ENCODE data around the gene SMARCAD1. TPM values are rescaled to one million over a fixed set of nuclear protein-coding genes. Genes with fewer than 3 reads are reported as not detected.

The SMARCAD1 gene
- total RNA-seq, 2 experiments from 2014 or later: 28.5 to 28.6 TPM

- H3K27ac Mint-ChIP-seq: no peak overlapping the region
- TF ChIP-seq, protein P1, sequence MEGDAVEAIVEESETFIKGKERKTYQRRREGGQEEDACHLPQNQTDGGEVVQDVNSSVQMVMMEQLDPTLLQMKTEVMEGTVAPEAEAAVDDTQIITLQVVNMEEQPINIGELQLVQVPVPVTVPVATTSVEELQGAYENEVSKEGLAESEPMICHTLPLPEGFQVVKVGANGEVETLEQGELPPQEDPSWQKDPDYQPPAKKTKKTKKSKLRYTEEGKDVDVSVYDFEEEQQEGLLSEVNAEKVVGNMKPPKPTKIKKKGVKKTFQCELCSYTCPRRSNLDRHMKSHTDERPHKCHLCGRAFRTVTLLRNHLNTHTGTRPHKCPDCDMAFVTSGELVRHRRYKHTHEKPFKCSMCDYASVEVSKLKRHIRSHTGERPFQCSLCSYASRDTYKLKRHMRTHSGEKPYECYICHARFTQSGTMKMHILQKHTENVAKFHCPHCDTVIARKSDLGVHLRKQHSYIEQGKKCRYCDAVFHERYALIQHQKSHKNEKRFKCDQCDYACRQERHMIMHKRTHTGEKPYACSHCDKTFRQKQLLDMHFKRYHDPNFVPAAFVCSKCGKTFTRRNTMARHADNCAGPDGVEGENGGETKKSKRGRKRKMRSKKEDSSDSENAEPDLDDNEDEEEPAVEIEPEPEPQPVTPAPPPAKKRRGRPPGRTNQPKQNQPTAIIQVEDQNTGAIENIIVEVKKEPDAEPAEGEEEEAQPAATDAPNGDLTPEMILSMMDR (IDR thresholded peaks at IDR 0.05): no peak
- intact Hi-C loops (cut with micrococcal nuclease): no loop called here
- peaks cover 16% of the 10 kb centered on the region for H3K4me1 Mint-ChIP-seq (ENCODE audit: low read depth)
- ChIA-PET CTCF (no interaction called here), POLR2A (no interaction called here)
- DNase-seq: no peak
- H3K4me3 Mint-ChIP-seq: no peak overlapping the region
- H3K36me3 Mint-ChIP-seq (ENCODE audit: low read depth): peaks cover 42% of the 10 kb centered on the region
- H3K27me3 Mint-ChIP-seq: no peaks in the 10 kb centered on the region
- no peak for ATAC-seq
- H3K9me3 Mint-ChIP-seq: no peaks in the 10 kb centered on the region
Observed at GRCh38 chr4:94225449-94225848, 17.8 kb downstream of the SMARCAD1 start.

DNA sequence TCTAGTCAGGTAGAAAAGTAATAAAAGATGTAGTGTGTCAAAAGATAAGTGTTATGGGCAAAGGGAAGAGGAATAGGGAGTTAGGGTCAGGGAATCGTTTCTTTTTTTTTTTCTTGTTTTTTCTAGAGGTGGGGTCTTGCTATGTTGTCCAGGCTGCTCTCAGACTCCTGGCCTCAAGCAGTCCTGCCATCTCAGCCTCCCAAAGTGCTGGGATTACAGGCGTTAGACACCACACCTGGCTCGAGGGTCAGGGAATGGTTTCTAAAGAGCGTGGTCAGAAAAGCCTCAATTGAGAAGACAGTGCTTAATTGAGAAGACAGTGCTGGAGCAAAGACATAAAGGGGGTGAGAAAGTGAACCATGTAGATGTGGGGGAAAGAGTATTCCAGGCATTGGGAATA is 19.1 kb downstream of the SMARCAD1 start:
- H3K27me3 Mint-ChIP-seq: no peaks in the 10 kb centered on the region
- no peak overlapping the region for H3K27ac Mint-ChIP-seq
- H3K4me3 Mint-ChIP-seq: no peak overlapping the region
- ChIA-PET CTCF (no interaction called here), POLR2A (no interaction called here)
- intact Hi-C loops (cut with micrococcal nuclease): no loop called here
- H3K4me1 Mint-ChIP-seq (ENCODE audit: low read depth): peaks cover 12% of the 10 kb centered on the region
- H3K36me3 Mint-ChIP-seq (ENCODE audit: low read depth): peaks cover 42% of the 10 kb centered on the region
- DNase-seq (no peak), ATAC-seq (no peak)
- H3K9me3 Mint-ChIP-seq: no peaks in the 10 kb centered on the region
- TF ChIP-seq, protein P1 (IDR thresholded peaks at IDR 0.05): no peak

DNA sequence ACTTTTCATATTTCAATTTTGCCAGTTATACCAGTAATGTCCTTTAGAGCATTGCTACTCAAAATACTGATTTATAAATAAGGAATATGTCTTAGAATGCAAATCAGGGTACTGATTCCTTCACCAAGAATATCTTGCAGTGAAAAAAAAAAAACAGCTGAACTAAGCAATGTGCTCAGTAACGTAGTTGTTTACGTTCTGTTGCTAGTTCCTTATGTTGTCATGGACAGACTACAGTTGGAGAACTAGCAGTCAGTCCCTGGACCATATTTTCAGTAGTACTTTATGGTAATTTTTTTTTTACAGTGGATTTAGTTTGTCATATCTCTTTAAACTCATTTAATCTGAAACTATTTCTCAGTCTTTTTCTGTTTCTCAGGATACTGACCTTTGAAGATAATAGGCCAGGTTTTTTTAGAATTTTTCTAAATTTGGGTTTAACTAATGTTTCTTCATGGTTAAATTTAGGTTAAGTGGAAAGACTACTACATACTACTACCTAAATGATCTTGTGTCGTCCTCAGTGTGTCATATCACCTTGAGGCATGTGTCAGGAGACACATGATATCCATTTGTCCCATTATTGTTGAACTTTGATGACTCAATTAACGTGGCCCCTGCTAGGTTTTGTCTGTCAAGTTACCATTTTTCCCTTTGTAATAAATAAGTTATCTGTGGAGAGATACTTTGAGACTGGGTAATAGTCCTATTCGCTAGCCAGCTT is 21.0 kb downstream of the SMARCAD1 start:
- POLR2A ChIA-PET: no interaction called here
- DNase-seq: no peak
- no peak for ATAC-seq
- no peaks in the 10 kb centered on the region for H3K9me3 Mint-ChIP-seq
- no peak overlapping the region for H3K27ac Mint-ChIP-seq
- CTCF ChIA-PET: no interaction called here
- H3K27me3 Mint-ChIP-seq: no peaks in the 10 kb centered on the region
- intact Hi-C loops (cut with micrococcal nuclease): no loop called here
- H3K4me3 Mint-ChIP-seq: no peak overlapping the region
- TF ChIP-seq, protein P1 (IDR thresholded peaks at IDR 0.05): no peak
- H3K4me1 Mint-ChIP-seq (ENCODE audit: low read depth): peaks cover 13% of the 10 kb centered on the region
- peaks cover 41% of the 10 kb centered on the region for H3K36me3 Mint-ChIP-seq (ENCODE audit: low read depth)

DNA sequence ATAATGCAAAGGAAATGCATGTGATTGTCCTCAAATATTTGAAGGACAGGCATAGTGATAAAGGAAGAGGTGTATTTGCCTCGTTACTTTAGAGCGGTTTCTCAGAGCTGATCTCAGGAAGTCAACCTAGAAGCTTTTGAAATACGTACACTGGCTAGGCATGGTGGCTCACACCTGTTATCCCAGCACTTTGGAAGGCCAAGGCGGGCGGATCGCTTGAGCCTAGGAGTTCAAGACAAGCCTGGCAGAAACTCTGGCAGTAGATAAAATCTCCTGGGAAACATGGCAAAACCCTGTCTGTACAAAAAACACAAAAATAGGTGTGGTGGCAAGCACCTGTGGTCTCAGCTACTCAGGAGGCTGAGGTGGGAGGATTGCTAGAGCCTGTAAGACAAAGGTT is 24.9 kb downstream of the SMARCAD1 start:
- no peak overlapping the region for H3K4me3 Mint-ChIP-seq
- intact Hi-C loops (cut with micrococcal nuclease): loop anchor here (5.0 kb wide), 1 partner anchor 105 kb away; no protein-coding TSS in a partner anchor
- H3K4me1 Mint-ChIP-seq (ENCODE audit: low read depth): peaks cover 7% of the 10 kb centered on the region
- peaks cover 15% of the 10 kb centered on the region for H3K36me3 Mint-ChIP-seq (ENCODE audit: low read depth)
- no peaks in the 10 kb centered on the region for H3K9me3 Mint-ChIP-seq
- no peaks in the 10 kb centered on the region for H3K27me3 Mint-ChIP-seq
- H3K27ac Mint-ChIP-seq: no peak overlapping the region
- no peak for ATAC-seq
- TF ChIP-seq, protein P1 (IDR thresholded peaks at IDR 0.05): no peak
- CTCF ChIA-PET: no interaction called here
- DNase-seq: no peak
- POLR2A ChIA-PET: no interaction called here

DNA sequence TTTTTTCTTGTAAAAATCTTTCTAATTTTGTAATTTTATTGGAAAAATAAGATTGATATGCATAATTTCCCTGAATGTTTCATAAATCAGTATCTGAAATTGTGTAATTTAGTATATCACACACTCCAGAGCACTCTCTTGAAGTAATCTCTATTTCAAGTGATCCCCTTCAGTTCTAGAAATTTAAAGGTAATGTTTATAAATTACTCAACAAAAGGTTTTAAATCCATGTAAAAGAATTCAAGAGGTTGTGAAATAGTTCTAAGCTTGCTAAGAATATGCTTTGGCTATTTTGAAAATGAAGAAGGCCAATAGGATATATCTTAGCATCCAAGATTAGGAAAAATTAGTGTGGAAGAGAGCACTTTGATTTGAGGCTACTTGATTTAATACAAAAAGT is 28.2 kb downstream of the SMARCAD1 start:
- ChIA-PET CTCF (no interaction called here), POLR2A (no interaction called here)
- ATAC-seq: no peak
- Mint-ChIP-seq H3K36me3 (ENCODE audit: low read depth) (peaks cover 13% of the 10 kb centered on the region), H3K27me3 (no peaks in the 10 kb centered on the region), H3K4me1 (ENCODE audit: low read depth) (peaks cover 3% of the 10 kb centered on the region), H3K9me3 (no peaks in the 10 kb centered on the region), H3K27ac (no peak overlapping the region), H3K4me3 (no peak overlapping the region)
- TF ChIP-seq, protein P1 (IDR thresholded peaks at IDR 0.05): no peak
- intact Hi-C loops (cut with micrococcal nuclease): no loop called here
- no peak for DNase-seq
